Measurements from ENCODE around the gene LCTL.
"Not testable (repeated sequence)": the region's sequence is repeated elsewhere in the genome, so short reads cannot be mapped to it uniquely, and the experiment has no call there.

- not testable (repeated sequence) for TF ChIP-seq CTCF (IDR thresholded peaks at IDR 0.05; ENCODE audit: poor library complexity, severe bottlenecking); EP300 (conservative IDR thresholded peaks at IDR 0.05; ENCODE audit: poor library complexity, severe bottlenecking); RAD21 (conservative IDR thresholded peaks at IDR 0.05); EZH2 (IDR thresholded peaks at IDR 0.05; ENCODE audit: borderline replicate concordance, insufficient read depth, low read length, poor library complexity, severe bottlenecking); POLR2AphosphoS5 (IDR thresholded peaks at IDR 0.05); REST (IDR thresholded peaks at IDR 0.05; ENCODE audit: borderline replicate concordance); MXI1 (conservative IDR thresholded peaks at IDR 0.05; ENCODE audit: poor library complexity, severe bottlenecking); TAF1 (IDR thresholded peaks at IDR 0.05; ENCODE audit: low read depth); SMC3 (conservative IDR thresholded peaks at IDR 0.05; ENCODE audit: poor library complexity)
These were observed 62.7 kb downstream of the LCTL start for GRCh38 chr15:66503041-66503648.

Data from neural cell (in vitro differentiated cells).